Hematopoietic multipotent progenitor cell treated with erythropoietin and hydrocortisone succinate and interleukin-3 and kit ligand, for 15 days (in vitro differentiated cells): Measurements from ENCODE around the gene EZH1.
"Not testable (repeated sequence)": the region's sequence is repeated elsewhere in the genome, so short reads cannot be mapped to it uniquely, and the experiment has no call there.

Source experiments
- DNase-seq: peaks from one replicate; pipeline ENCODE4 v3.0.0-alpha.2; 2015; ENCODE audit warnings: low spot score

EZH1 gene

DNA sequence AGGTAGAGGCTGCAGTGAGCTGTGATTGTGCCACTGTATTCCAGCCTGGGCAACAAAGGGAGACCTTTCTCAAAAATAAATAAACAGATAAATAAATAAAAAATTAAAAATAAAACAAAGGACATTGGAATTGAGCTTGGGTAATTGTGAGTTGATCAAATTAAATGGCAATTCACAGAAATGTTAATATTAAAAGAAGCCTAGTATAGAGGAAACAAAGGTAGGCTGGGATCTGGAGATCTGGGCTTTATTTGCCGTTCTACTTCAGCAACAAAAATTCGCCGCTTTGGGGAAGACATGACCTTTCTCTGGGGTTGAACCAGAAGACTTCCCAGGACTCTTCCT, 28.1 kb upstream of the EZH1 start:
- DNase-seq = no peak

GRCh38 chr17:42769964-42770363, 25.1 kb upstream of the EZH1 start:
- not testable (repeated sequence) for DNase-seq

DNA sequence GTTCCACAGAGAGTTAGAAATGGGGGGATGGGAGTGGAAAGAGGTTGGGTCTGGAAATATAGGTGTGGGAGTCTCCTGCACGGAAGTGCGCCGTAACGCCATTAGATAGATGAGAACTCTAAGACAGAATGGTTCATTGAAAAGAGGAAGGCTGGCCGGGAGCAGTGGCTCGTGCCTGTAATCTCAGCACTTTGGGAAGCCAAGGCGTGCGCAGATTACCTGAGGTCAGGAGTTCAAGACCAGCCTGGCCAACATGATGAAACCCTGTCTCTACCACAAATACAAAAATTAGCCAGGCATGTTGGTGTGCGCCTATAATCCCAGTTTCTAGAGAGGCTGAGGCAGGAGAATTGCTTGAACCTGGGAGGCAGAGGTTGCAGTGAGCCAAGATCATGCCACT, 23.2 kb upstream of the EZH1 start:
- not testable (repeated sequence) for DNase-seq

DNA sequence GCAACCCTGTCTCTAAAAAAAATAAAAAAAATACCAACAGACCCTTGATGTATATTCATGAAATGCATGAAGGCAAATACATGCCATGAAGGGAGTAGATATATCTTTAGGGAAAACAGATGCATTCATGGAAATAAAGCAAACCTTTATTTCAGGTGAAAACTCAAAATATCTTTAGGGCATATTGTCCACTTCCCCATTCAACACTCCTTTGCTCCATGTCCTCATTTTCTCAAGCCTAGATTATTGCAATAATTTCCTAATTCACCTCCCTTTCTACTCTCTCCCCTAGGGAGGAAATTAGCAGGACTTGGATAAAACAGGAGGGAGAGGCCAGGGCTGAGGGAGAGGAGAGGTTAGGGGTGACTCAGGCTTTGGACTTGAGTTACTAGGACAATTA, 22.7 kb upstream of the EZH1 start:
- no peak for DNase-seq

DNA sequence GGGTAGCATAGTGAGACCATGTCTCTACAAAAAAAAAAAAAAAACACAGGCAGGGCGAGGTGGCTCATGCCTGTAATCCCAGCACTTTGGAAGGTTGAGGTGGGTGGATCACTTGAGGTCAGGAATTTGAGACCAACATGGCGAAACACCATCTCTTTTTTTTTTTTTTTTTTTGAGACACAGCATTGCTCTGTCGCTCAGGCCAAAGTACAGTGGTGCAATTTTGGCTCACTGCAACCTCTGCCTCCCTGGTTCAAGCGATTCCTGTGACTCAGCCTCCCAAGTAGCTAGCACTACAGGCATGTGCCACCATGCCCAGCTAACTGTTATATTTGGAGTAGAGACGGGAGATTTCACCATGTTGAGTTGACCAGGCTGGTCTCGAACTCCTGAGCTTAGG, 21.3 kb upstream of the EZH1 start:
- no peak for DNase-seq

- no peak for DNase-seq
These were observed 16.8 kb upstream of the EZH1 start for GRCh38 chr17:42761638-42762037.

DNA sequence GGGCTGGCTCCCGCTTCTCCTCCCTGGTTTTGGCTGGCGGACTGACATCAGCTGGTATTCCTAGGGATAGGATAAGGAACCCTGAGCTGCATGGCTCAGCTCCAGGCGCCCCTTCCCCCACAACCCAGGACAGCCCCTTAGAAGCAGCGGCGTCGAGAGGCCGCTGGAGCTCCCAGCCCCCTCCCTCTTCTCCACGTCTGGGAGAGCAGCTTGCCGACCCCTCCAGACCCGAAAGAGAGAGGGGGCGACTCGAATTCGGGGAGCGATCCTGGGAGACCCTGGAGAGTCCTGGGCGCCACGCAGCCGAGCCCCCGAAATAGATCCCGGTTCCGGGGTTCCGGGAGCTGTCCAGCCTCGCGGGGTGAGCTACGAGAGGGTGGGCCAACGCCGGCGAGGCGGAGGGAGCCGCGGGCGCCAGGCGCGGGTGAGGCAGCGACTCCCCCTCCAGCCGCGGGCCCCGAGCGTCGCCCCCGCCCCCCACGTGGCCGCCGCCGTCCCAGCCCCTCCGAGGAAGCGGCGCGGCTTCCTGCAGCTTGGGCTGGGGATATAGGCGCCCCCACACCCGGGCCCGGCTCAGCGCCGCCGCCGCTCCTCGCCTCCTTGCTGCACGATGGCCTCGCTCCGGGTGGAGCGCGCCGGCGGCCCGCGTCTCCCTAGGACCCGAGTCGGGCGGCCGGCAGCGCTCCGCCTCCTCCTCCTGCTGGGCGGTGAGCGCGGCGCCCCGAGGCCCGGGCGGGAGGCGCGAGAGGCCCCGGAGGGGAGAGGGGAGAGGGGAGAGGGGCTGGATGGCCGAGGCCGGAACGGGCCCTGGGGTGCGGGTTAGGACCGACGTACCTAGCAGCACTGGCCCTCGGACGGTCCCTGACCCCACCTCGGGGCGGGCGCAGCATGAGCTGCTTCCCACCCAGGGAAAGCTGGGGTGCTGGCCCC, 16.1 kb upstream of the EZH1 start, which contains the start of gene RAMP2:
TSS of gene RAMP2 (plus strand) at position 576 of the 930 bp plus-strand sequence. CDS start at position 611, 35 bp downstream.
- DNase-seq = no peak

DNA sequence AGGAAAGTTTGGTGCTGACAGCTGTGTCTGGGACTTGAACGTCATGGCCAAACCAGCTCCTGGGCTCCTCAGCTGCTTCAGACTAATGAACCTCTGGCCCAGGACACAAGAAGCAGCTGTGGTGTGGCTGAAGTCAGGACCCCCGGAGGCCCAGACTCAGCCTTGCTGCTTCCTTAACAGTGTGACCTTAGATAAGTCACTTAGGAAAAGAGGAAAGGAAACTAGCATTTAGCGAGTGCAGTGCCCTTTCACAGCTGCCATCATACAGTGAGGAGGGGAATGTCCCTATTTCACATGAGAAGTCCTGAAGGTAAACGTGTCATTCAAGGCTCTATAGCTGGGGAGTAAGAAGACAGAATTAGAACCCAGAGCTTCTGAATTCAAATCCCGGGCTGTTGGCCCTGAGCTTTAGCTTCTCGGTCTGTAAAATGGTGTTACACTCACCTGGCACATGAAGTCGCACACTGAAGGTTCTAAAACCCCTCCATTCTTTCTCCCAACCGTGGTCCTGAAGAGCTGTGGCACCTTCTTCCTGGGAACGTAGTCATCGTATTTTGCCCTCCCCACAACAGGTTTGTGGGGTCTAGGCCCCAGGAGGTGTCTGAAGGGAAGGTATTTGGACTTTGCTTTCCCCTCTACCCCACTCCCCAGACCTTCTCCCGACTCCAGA, 15.3 kb upstream of the EZH1 start:
- DNase-seq = no peak

DNA sequence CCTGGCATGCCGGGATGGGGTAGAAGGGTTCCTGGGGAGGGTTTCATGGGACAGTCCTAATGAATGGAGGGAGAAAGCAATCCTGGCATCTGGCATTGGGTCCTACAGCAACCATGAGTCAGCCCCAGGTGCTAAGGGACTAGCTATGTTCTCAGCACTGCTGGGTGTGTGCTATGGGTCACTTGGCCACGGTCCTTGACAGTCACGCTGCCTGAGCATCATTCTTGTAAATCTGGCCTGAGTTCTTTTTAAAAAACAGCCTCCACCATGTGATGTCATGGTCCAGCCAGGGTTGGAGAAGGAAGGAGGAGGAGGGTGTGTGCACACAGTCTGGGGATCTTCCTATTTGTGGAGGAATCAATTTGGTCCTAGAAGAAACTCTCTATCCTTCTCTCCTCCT, 9.9 kb upstream of the EZH1 start:
- DNase-seq = no peak

GRCh38 chr17:42751628-42752027, 6.8 kb upstream of the EZH1 start:
- DNase-seq = no peak

- no peak for DNase-seq
These were observed 6.0 kb upstream of the EZH1 start for GRCh38 chr17:42750739-42751344.

DNA sequence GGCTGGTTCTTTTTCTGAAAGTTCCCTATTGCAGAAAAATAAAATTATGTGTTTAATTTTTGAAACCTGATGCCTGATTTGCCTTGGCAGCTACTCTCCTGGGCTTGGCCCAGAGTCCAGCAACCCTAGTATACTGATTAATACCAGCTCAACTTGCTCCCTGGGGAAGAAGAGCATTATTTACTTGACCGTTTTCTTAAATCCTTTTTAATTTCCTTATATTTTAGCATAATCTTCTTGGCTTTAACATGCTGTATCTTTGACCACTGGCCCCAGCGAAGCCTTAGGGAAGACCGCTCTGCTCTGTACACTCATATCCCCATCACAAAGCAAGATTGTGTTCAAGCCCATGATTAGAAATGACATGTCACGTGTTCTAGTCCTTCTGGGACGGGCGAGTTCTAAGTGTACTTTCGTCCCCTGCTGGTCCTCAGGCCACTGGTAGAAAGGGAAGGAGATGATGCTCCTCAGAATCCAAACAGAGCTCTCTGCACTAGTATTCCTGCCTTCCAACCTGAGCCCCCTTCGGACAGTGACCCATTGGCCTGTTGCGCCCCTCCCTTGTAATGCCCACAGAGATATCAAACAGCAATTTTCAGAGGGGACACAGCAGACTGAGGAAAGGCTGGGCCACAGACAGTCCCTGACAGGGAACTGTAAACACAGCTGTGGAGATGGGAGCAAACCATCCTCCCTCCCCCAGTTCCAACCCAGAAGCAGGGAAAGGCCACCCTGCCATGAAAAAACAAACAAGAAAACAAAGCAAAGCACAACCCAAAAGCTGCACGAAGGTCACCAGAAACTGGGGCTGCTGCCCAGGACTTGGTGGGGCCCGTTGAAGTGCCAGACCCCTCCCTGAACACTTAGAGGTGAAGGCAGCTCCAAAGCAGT, 4.3 kb upstream of the EZH1 start:
- no peak for DNase-seq

DNA sequence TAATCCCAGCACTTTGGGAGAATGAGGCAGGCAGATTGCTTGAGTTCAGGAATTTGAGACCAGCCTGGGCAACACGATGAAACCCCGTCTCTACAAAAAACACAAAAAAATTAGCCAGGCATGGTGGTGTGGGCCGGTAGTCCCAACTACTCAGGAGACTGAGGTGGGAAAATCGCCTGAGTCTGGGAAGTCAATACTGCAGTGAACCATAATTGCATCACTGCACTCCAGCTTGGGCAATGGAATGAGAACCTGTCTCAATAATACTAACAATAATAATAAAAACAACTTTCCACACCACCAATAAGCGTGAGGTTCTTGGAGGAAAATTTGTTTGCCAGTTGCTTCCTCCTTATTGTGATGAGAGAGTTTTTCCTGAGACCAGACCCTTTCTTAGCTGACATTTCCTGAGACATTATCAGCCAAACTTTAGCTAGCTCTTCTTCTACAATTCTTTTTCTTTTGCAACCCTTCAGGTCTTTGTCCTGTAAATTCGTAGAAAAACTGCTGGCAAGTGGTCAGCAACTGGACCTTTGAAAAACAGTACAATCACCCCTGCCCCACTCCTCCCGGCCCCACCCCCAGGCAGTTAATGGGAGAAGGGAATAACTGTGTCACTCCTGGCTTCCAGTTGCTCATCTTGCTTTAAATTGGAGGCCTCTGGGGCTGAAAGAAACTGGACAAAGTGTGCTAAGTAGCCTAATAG, 3.5 kb upstream of the EZH1 start:
- DNase-seq = no peak

DNA sequence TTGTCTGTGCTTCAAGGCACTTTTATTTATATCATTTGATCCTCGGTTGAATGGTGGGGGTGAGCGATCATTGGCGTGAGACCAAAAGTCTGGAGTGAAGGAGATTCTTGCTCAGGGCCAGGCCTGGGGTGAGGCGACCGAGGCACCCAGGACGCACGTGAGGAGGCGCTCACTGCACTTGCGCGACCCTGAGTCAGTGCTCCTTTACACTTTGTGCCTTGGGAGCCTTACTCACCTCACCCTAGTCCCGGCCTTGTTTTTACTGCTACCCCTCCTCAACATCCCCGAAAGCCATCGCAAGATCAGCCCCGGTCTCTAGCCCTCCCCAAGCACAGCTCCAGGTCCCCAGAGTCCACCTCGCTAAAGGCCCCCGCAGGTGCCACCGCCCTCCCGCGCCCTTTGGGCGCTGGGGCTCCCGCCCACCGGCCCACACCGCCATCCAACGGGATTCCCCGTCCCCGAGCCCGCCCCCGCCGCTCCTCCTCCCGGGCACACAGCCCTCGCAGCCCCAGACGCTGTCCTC, 496 bp downstream of the EZH1 start:
- peak; percentile 77 for DNase-seq

GRCh38 chr17:42743595-42744282, 1.1 kb downstream of the EZH1 start:
- DNase-seq = peak; percentile 53

DNA sequence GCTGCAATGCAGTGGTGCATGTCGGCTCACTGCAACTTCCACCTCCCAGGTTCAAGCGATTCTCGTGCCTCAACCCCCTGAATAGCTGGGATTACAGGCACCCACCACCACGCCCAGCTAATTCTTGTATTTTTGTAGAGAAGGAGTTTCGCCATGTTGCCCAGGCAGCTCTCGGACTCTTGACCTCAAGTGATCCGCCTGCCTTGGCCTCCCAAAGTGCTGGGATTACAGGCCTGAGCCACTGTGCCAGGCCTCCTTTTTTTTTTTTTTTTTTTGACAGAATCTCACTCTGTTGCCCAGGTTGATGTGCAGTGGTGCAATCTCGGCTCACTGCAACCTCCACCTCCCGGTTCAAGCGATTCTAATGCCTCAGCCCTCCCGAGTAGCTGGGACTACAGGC, 1.9 kb downstream of the EZH1 start:
- DNase-seq = not testable (repeated sequence)

GRCh38 chr17:42740699-42741098, 4.1 kb downstream of the EZH1 start:
- no peak for DNase-seq

GRCh38 chr17:42725143-42725542, 19.7 kb downstream of the EZH1 start:
- DNase-seq = no peak

GRCh38 chr17:42723636-42724035, 21.2 kb downstream of the EZH1 start:
- no peak for DNase-seq

DNA sequence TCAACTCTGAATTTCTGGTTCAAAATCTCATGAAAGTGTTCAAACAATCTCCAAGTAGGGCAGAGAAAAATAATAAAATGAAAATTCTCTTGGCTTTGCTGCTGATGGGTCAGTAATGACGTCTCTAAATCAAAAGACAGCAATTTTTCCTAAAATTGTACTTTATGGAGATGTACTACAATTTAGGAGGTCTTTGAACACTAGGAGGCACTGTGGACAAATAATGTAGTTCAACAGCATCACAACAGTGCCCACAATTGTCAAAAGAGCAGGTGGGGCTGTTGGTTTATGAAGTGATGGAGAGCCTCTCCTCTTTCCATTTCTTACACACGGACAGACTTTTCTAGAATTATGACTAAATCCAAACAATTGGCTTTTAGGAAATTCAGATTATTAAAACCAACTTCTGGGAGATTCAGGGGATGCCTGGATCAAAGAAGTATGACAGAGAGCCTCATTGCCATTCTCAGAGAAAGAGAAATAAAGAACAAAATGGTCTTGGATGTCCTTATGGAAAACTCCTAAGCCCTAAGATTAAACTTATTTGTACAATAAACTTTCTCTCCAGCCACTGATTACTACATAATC, 23.8 kb downstream of the EZH1 start:
- DNase-seq = peak; percentile 80
